Measurements from ENCODE around the gene VGF.

VGF gene

GRCh38 chr7:101161692-101162471 lies 3.5 kb downstream of the VGF start:
- no peak for DNase-seq
- in situ Hi-C loops (cut with HindIII; ENCODE audit: low pct_ligation_motif_present, low sequenced_read_pairs), result loop anchor here (25.0 kb wide), 1 partner anchor 125 kb away; no protein-coding TSS in a partner anchor
- Histone ChIP-seq H3K36me3 (replicated peaks) (peaks cover 25% of the 10 kb centered on the region), H3K27ac (no peak overlapping the region), H3K4me3 (ENCODE audit: low read depth, low read length) (no peak overlapping the region), H3K27me3 (replicated peaks) (peaks cover 21% of the 10 kb centered on the region)
- no peak for TF ChIP-seq CTCF (IDR thresholded peaks at IDR 0.05; ENCODE audit: low read depth, low read length, missing control alignments)

DNA sequence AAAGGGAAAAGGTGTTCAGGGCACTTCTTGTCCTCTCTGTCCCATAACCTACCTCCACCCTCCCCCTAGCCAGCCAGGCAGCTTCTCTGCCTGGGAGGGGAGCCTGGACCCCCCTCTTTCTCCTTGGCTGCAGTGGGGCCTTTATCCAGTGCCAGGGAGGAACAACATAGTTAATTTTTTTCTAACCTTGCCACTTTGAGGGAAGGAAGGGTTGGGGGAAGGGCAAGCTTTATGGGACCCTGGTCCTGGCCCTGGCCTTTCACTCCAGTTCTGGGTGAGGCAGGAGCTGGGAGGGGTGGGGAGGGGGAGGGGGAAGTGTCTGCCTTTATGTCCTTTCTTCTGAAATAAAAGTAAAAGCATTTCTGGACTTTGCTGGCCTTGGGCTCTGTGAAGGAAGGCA lies 4.5 kb downstream of the VGF start:
- Histone ChIP-seq H3K4me3 (ENCODE audit: low read depth, low read length) (no peak overlapping the region), H3K27ac (no peak overlapping the region), H3K36me3 (replicated peaks) (peaks cover 26% of the 10 kb centered on the region), H3K27me3 (replicated peaks) (peaks cover 18% of the 10 kb centered on the region)
- in situ Hi-C loops (cut with HindIII; ENCODE audit: low pct_ligation_motif_present, low sequenced_read_pairs), result loop anchor here (25.0 kb wide), 1 partner anchor 126 kb away; no protein-coding TSS in a partner anchor
- no peak for DNase-seq
- TF ChIP-seq CTCF (IDR thresholded peaks at IDR 0.05; ENCODE audit: low read depth, low read length, missing control alignments), result no peak

- H3K36me3 ChIP-seq (replicated peaks), result peaks cover 26% of the 10 kb centered on the region
- no peak for DNase-seq
- in situ Hi-C loops (cut with HindIII; ENCODE audit: low pct_ligation_motif_present, low sequenced_read_pairs), result loop anchor here (25.0 kb wide), 1 partner anchor 127 kb away; no protein-coding TSS in a partner anchor
Observed at GRCh38 chr7:101159696-101160674, 5.4 kb downstream of the VGF start.

DNA sequence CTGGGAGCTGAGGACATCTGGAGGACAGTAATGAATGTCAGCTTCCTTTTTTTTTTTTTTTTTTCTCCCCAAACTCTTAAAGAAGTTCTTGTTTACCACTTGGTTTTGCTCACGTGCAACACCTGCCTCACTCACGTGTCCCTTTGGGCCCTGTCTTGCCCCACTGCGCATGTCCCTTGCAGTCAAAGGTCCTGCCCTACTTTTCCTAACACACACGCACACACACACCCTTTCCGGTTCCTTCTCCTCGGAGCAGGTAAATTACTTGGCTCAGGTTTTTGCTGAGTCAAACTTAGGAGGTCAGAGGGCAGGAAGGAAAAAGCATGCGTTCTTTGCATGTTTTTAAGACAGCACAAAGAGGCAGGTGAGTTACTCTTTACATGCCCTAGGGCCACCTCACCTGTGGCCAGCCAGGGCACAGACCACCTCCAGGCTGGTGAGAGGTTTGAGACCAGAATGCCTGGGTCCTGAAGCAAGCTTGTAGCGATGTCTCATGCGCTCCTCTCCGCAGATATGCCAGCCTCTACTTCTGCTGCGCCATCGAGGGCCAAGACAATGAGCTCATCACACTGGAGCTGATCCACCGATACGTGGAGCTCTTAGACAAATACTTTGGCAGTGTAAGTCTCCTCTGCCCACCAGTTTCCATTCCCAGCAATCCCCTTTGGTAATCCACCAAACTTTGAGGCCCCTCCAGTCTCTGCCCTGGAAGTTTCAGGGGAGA lies 8.3 kb downstream of the VGF start:
- Histone ChIP-seq H3K36me3 (replicated peaks) (peaks cover 26% of the 10 kb centered on the region), H3K4me3 (ENCODE audit: low read depth, low read length) (no peak overlapping the region), H3K27ac (no peak overlapping the region), H3K27me3 (replicated peaks) (no peaks in the 10 kb centered on the region)
- no peak for DNase-seq
- in situ Hi-C loops (cut with HindIII; ENCODE audit: low pct_ligation_motif_present, low sequenced_read_pairs), result loop anchor here (25.0 kb wide), 1 partner anchor 130 kb away; no protein-coding TSS in a partner anchor
- TF ChIP-seq CTCF (IDR thresholded peaks at IDR 0.05; ENCODE audit: low read depth, low read length, missing control alignments), result no peak

More at GRCh38 chr7:101159696-101160674, 5.4 kb downstream of the VGF start:
- Histone ChIP-seq H3K4me3 (ENCODE audit: low read depth, low read length) (no peak overlapping the region), H3K27me3 (replicated peaks) (peaks cover 13% of the 10 kb centered on the region), H3K27ac (no peak overlapping the region)
- TF ChIP-seq CTCF (IDR thresholded peaks at IDR 0.05; ENCODE audit: low read depth, low read length, missing control alignments), result no peak

GRCh38 chr7:101156277-101156676 lies 9.1 kb downstream of the VGF start:
- in situ Hi-C loops (cut with HindIII; ENCODE audit: low pct_ligation_motif_present, low sequenced_read_pairs), result loop anchor here (25.0 kb wide), 1 partner anchor 131 kb away; no protein-coding TSS in a partner anchor
- no peak overlapping the region for H3K4me3 ChIP-seq (ENCODE audit: low read depth, low read length)
- H3K27ac ChIP-seq, result no peak overlapping the region
- peaks cover 26% of the 10 kb centered on the region for H3K36me3 ChIP-seq (replicated peaks)
- TF ChIP-seq CTCF (IDR thresholded peaks at IDR 0.05; ENCODE audit: low read depth, low read length, missing control alignments), result peak; percentile 53
- H3K27me3 ChIP-seq (replicated peaks), result no peaks in the 10 kb centered on the region
- no peak for DNase-seq
